GM18909 (cell line): ENCODE measurements around the gene DBET.
A peak's percentile ranks its signal among the peaks of the same experiment; 100 is the strongest.
"Not testable (repeated sequence)": the region's sequence is repeated elsewhere in the genome, so short reads cannot be mapped to it uniquely, and the experiment has no call there.

ENCODE experiments used
- ATAC-seq: cut with Tn5 transposase; IDR thresholded peaks from one replicate; pipeline ENCODE4 v1.9.1; 2021; ENCODE audit warnings: mild to moderate bottlenecking; ENCODE audit not compliant: unreplicated experiment, poor library complexity

Gene DBET

DNA sequence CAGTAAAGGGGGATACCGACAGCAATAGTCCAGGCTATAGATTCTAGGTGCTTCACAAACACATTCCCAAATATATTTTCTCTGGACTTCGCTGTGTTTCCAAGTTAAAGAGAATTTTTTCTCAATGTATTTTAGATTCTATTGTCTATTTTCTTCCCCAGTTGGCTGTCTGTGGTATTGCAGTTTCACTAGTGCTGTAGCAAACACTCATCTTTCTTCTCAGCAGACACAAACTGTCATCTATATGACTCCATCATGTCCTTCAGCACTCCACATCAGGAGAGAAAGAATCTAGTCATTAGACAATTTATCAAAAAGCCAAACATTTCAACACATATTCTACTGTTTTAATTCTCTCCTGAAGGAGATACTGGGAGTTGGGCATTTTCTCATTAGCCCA, at the start of gene DBET:
Gene DBET (plus strand): TSS at position 161 of the 400 bp plus-strand sequence.
- ATAC-seq: not testable (repeated sequence)

DNA sequence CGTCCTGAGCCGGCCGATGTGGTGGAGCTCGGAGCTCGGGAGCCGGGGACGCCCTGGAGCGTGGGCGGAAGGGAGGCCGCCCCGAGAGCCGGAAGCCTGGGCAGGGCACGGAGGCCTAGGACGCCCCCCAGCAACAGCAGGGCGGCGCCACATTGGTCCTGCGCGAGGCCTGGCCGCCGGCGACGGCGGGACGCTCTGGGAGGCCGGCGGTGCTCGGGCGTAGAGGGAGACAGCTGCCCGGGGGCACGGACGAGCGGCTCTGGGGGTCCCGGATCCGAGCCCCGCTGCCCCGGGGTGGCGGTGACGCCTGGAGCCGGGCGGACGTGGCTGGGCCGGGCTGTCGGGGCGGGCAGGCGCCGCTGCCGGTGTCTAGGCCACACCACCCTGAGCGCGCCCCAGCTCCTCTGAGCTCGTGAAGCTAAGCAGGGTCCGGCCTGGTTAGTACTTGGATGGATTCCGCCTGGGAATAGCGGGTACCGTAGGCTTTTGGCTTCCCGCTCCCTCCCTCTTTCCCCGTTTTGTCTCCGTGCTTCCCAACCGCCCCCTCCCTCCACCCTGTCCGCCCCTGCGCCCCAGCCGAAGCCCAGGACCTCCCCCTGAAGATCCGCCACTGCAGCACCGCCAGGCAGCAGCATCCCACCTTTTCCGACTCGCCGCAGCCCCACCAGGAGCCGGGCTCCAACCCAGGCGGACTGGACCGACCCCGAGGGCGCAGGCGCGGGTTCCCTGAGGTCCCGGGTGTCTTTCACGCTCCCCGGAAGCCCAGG, 49.3 kb upstream of the DBET start:
- ATAC-seq: peak; percentile 72

DNA sequence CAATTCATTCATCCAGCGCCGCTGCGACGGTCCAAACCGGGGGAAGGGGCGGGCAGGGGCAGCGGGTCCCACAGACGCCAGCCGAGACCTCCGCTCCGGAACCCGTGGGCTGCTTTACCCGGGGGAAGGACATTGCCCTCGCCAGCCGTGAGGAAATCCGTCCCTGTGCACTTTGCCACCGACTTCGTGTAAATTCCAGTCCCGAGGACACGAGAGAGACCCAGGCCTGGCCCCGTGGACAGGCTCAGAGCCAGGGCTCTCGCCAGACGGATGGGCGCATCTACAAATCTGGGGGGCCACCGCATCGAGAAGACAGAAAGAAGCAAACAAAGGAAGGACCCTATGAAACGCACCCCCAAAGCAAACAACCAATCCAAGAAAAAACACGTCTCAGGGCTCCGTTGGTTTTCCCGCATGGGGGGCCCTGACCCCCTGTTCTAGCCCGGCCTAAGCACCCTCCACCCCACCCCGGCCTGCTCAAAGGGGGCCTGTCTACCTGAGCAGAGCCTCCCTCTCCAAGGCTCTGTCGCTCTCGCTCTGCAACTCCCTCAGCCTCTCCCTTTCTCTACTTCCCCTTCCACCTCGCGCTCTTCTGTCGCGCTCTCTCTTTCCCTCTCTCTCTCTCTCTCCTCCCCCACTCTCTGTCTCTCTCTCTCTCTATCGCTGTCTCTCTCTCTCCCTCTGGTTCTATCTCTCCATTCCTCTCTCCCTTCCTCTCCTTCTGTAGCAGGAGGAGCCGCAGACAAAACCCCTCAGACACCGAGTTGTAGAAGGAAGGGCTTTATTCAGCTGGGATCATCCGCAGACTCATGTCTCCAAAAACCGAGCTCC, 48.5 kb upstream of the DBET start:
- ATAC-seq: no peak

DNA sequence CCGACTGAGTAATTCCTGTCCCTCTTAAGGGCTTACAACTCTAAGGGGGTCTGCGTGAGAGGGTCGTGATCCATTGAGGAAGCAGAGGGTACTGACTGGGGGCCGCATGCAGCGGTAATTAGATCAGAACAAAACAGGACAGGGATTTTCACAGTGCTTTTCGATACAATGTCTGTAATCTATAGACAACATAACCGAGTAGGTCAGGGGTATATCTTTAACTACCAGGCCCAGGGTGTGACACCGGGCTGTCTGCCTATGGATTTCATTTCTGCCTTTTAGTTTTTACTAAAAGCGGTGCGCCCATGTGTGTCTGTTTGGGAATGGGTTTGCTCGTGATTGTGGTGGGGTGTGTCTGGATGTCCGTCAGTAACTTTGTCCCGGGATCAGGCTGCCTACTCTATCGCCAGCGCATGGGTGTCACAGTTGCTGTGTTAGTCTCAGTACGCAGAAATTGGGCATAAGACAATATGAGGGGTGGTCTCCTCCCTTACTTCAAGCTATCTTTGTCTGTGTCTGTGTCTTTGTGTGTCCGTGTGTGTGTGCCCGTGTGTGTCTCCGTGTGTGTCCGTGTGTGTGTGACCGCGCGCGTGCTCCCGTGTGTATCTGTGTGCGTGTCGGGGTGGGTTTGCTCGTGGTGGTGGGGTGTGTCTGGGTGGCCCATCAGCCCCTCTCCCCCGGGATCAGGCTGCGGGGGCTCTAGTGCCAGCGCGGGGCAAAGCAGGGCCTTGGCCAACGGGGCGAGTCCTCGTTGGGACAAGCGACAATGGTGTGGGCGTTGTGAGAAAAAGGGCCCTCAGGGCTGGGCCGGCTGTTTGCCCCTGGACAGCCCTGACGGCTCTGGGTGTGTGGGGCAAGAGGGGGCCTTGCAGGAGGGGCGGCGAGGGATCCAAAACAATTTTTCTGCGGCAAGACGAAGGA, 47.7 kb upstream of the DBET start:
- ATAC-seq: no peak

DNA sequence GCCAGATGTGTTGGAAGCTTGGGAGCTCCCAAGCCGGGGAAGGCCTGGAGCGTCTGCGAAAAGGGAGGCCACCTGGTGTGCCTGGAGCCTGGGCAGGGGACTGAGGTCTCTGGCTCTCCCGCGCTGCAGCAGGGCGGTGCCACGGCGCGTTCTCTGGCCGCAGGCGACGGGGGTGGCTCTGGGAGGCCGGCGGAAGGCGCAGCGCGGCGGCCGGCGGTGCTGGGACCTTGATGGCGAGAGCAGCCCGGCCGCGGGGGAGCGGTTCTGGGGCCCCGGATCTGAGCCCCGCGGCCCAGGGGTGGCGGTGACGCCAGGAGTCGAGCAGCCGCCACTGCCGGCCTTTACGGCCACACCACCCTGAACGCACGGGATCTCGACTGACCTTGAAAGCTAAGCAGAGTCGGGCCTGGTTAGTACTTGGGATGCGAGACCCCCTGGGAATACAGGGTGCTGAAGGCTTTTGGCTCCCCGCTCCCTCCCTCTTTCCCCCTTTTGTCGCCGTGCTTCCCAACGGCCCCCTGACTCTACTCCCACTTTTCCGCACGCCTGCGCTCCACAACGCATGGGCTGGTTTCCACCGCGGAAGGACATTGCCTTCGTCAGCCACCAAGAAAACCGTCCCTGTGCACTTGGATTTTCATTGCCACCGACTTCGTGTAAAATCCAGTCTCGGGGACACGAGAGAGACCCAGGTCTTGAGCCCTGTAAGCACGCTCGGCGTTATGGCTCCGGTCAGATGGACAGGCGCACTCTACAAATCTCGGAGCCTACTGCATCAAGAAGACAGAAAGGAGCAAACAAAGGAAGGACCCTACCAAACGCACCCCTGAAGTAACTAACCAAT, 46.7 kb upstream of the DBET start:
- ATAC-seq: no peak

DNA sequence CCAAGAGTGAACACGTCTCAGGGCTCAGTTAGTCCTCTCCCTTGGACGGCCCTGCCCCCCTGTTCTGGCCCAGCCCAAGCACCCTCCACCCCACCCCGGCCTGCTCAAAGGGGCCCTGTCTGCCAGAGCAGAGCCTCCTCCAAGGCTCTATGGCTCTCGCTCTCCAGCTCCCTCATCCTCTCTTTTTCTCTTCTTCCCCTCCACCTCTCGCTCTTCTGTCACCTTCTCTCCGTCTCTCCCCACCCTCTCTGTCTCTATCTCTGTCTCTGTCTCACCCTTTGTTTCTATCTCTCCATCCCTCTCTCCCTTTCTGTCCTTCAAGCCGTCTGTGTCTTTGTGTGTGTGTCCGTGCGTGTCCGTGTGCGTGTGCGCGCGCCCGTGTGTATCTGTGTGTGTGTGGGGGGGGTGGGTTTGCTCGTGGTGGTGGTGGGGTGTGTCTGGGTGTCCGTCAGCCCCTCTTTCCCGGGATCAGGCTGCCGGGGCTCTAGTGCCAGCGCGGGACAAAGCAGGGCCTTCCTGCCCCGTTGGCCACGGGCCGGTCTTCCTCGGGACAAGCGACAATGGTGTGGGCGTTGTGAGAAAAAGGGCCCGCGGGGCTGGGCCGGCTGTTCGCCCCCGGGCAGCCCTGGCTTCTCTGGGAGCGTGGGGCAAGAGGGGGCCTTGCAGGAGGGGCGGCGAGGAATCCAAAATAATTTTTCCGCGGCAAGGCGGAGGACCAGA, 45.9 kb upstream of the DBET start:
- ATAC-seq: no peak

DNA sequence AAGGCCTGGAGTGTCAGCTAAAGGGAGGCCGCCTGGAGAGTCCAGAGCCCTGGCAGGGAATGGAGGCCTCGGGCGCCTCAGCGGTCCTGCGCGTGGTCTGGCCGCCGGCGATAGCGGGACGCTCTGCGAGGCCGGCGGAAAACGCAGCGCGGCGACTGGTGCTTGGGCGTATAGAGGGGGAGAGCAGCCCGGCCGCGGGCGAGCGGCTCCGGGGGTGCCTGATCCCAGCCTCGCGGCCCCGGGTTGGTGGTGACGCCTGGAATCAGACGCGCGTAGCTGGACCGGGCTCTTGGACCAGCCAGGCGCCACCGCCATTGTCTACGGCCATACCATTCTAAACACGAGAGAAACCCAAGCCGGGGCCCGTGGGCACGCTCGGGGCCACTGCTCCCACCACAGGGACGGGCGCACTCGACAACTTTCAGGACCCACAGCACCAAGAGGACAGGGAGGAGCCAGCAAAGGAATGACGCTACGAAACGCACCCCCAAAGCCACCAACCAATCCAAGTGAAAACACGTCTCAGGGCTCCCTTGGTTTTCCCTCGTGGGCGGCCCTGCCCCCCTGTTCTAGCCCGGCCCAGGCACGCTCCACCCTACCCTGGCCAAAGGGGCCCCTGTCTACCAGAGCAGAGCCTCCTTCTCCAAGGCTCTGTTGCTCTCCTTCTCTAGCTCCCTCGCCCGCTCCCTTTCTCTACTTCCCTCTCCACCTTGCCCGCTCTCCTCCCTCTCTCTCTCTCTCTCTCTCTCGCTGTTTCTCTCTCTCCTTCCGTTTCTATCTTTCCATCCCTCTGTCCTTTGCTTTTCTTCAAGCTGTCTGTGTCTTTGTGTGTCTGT, 45.1 kb upstream of the DBET start:
- no peak for ATAC-seq

DNA sequence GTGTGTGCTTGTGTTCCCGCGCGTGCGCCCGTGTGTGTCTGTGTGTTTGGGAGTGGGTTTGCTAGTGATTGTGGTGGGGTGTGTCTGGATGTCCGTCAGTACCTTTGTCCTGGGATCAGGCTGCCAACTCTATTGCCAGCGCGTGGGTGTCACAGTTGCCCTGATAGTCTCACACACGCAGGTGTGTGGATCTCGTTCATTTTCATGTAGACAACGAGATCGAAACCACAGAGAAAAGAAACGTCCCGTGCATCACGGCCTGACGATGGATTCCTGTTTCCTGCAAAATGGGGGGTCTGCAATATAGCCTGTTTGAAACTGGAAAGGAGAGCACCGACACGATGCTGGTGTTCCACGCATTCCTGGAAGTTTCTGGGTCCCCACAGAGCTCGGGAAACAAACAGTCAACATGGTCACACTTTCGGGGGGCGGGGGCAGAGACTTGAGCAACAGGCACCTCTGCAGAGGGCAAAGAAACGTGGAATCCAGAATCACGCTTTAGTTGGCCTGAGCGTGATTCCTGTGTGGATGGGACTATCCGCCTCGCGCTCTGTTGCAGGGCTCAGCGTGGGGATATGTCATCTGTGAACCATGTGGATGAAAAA, 44.3 kb upstream of the DBET start:
- not testable (repeated sequence) for ATAC-seq

DNA sequence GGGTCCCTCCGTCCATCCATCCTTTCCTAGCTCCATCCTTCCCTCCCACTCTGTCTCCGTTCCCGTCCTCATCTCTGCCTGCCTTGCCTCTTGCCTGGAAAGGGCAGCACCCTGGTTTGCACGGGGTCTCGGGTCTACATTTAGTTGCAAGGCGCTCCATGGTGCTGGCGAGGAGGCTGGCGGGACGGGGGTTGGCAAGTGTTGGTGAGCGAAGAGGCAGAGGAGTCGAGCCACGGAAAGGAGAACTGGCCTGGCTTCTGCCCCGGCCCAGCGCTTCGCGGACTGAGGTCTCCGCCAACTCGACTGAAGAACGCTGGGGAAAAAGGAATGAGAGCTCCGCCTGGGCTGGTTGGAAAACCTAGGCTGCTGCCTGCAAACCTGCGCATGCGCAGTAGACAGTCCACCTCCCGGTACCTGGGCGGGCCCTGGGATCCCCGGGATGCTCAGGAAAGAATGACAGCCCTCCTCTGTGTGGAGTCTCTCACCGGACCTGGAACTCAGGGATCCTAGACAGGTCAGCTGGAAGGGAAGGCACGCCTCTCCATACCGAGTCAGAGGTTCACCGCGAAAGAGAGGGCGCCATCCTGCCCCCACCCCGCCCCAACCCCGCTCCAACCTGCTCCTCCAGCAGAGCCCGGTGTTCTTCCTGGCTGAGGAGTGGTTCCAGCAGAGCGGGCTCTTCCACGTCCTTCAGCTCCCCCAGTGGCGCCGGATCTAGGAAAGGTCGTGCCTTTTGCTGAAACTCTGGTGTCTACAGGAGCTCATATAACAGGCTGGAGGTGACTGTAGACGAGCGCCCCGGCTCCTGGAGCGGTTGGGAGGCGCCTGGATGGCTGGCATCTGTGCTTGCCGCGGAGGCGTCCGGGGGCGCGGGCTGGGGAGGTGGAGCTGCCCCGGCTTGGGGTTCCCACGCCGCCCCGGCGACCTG, 43.2 kb upstream of the DBET start:
- ATAC-seq: no peak

DNA sequence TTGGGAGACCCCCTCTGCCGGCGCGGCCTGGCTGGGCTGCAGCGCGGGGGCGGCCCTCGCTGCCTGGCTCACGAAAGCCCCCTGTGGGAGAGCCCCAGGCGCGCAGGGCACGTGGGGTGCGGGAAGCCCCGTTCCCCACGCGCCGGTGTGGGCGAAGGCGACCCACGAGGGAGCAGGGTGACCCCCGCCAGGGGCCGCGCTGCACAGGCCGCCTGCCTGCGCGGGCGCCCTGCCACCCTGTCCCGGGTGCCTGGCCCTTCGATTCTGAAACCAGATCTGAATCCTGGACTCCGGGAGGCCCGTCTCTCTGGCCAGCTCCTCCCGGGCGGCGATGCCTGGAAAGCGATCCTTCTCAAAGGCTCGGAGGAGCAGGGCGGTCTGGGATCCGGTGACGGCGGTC, 42.3 kb upstream of the DBET start:
- ATAC-seq: not testable (repeated sequence)

DNA sequence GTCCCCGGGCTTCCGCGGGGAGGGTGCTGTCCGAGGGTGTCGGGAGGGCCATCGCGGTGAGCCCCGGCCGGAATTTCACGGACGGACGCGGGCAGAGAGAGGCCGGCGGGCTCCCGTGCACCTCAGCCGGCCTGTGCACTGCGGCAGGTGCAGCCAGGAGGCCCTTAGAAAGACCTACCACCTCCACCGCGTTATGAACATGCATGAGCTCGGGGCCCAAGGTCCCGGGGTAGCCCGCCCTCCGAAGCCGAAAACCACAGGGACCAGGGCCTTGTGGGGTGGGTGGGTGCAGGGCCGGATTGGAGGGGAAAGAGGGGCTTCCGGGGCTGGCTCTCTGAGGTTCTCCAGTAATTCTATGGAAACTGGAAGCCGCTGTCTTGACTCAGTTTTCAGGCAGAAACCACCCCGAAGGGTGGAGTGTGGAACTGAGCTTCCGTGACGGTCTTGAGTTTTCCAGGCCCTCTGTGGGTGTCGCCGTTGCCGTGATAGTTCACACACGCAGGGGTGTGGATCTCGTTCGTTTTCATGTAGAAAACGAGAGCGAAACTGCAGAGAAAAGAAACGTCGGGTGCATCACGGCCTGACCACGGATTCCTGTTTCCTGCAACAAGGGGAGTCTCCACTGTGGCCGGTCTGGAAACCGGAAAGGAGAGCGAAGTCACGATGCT, 41.6 kb upstream of the DBET start:
- ATAC-seq: peak; percentile 50

DNA sequence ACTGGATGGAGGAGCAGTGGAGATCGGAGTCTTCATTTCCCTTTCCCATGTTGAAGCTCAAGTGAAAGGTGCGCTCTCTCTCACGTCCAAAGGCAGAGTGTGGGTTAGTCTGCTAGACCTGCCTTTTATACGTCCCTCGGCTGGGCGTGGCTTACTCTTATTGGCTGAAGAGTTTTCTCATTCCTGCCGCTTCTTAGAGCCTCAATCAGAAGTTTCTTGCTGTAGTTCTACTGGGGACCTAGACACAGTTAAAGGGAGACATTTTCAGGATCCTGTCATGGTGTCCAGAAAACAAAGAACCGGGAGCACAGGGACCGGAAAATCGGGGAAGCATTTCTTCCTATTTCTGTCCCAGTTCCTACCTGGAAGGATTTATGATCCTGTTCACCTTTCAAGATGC, 37.1 kb upstream of the DBET start, which contains the start of gene FRG2:
Gene FRG2 (minus strand): TSS at position 101 of the 400 bp plus-strand sequence. CDS start 52 bp downstream, at position 49.
- ATAC-seq: not testable (repeated sequence)

DNA sequence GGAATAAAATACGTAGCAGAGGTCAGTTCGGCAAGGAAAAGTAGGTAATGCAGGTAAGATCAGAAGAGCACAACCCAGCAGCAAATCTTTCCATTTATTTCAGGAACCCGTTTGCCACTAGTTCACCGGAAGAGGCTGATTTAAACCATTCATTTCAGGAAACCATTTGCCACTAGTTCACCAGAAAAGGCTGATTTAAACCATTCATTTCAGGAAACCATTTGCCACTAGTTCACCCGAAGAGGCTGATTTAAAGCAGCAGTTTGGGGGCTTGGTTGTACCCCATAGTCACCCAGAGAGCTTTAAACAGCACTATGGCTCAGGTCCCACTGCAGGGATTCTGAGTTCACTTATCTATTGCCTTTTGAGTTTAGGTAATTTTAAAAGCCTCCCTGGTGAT, 33.0 kb upstream of the DBET start:
- not testable (repeated sequence) for ATAC-seq

DNA sequence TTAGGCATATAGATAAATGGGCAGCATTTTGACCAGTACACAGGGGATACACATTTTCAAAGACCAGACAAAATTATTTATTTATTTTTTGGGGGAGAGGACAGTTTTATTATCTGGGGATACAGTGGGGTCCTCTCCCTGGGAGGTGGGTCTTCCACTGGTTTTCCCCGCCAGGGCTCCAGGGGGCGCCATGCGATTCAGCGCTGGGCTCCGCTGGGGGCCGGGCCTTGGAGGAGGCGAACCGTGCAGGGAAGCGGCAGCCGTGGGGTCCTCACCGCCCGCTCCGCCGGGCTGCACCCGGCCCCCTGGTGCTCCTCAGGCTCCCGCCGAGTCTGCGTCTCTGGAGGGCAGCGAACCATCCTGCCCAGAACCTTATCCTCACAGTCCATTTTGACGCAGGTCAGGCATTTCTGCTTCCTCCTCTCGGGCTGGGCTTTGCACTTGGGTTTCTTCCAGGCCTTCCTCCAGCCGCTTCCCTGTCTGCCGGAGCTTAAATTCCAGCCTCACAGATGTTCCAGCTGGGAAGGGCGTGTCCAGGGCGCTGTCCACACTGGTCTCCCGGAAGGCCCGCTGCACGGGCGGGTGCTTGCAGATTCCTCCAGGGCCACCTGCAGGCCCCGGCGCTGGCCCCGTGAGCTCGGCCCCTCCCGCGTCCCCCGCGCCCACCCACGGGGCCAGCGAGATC, 26.5 kb upstream of the DBET start:
- not testable (repeated sequence) for ATAC-seq

DNA sequence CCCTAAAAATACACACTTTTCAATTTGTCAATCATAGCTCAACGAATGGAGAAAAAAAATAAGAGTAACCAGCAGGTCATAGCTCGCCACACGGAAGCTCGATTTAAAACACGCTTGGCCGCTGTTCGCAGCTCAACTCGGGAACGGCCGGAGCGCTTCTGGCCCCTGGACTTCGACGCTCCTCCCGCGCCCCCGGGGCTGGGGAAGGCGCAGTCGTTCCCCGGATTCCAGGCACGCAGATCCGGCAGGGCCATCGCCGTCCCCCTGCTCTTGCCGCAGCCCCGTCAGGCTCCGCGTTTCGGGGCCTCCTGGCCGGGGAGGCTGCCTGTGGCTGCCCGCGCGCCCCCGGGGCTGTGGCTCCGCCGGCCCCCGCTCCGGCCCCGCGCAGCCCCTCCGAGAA, 23.4 kb upstream of the DBET start:
- ATAC-seq: not testable (repeated sequence)
